Measurements from ENCODE around the gene FOXS1.

The FOXS1 gene

GRCh38 chr20:31861385-31862156 is 16.2 kb upstream of the FOXS1 start:
- peak; percentile 82 for DNase-seq (ENCODE audit: extremely low spot score, insufficient read length, low read depth)
- peak; percentile 56 for FAIRE-seq

- no peak for DNase-seq (ENCODE audit: extremely low spot score, insufficient read length, low read depth)
These were observed 15.7 kb upstream of the FOXS1 start for GRCh38 chr20:31861135-31861384.

GRCh38 chr20:31860390-31861134 is 15.2 kb upstream of the FOXS1 start:
- FAIRE-seq (no peak), DNase-seq (ENCODE audit: extremely low spot score, insufficient read length, low read depth) (no peak)

More at GRCh38 chr20:31861135-31861384, 15.7 kb upstream of the FOXS1 start:
- FAIRE-seq = no peak

- DNase-seq (ENCODE audit: extremely low spot score, insufficient read length, low read depth) (no peak), FAIRE-seq (no peak)
These were observed 14.6 kb upstream of the FOXS1 start for GRCh38 chr20:31859998-31860380.

GRCh38 chr20:31859266-31859997 is 14.0 kb upstream of the FOXS1 start:
- no peak for DNase-seq (ENCODE audit: extremely low spot score, insufficient read length, low read depth)
- FAIRE-seq = no peak

GRCh38 chr20:31858760-31859083 is 13.3 kb upstream of the FOXS1 start:
- FAIRE-seq (no peak), DNase-seq (ENCODE audit: extremely low spot score, insufficient read length, low read depth) (no peak)

GRCh38 chr20:31857861-31858759 is 12.7 kb upstream of the FOXS1 start:
- peak; percentile 70 for FAIRE-seq
- peak; percentile 69 for DNase-seq (ENCODE audit: extremely low spot score, insufficient read length, low read depth)

- DNase-seq (ENCODE audit: extremely low spot score, insufficient read length, low read depth) = no peak
- FAIRE-seq = no peak
These were observed 11.1 kb upstream of the FOXS1 start for GRCh38 chr20:31856516-31856915.

- FAIRE-seq = no peak
- no peak for DNase-seq (ENCODE audit: extremely low spot score, insufficient read length, low read depth)
These were observed 8.1 kb upstream of the FOXS1 start for GRCh38 chr20:31853481-31853880.

GRCh38 chr20:31851240-31851955 is 6.0 kb upstream of the FOXS1 start:
- FAIRE-seq (no peak), DNase-seq (ENCODE audit: extremely low spot score, insufficient read length, low read depth) (no peak)

- no peak for FAIRE-seq
- DNase-seq (ENCODE audit: extremely low spot score, insufficient read length, low read depth) = no peak
These were observed 4.0 kb upstream of the FOXS1 start for GRCh38 chr20:31849306-31849930.

- DNase-seq (ENCODE audit: extremely low spot score, insufficient read length, low read depth) (no peak), FAIRE-seq (no peak)
These were observed 2.9 kb upstream of the FOXS1 start for GRCh38 chr20:31848088-31848999.

- no peak for FAIRE-seq
These were observed 1.4 kb upstream of the FOXS1 start for GRCh38 chr20:31846793-31847138.

GRCh38 chr20:31844737-31845299 is 586 bp downstream of the FOXS1 start:
- FAIRE-seq (no peak), DNase-seq (ENCODE audit: extremely low spot score, insufficient read length, low read depth) (no peak)

More at GRCh38 chr20:31846793-31847138, 1.4 kb upstream of the FOXS1 start:
- no peak for DNase-seq (ENCODE audit: extremely low spot score, insufficient read length, low read depth)

GRCh38 chr20:31843881-31844280 is 1.5 kb downstream of the FOXS1 start:
- FAIRE-seq (no peak), DNase-seq (ENCODE audit: extremely low spot score, insufficient read length, low read depth) (no peak)

GRCh38 chr20:31843288-31843687 is 2.1 kb downstream of the FOXS1 start:
- DNase-seq (ENCODE audit: extremely low spot score, insufficient read length, low read depth) = no peak
- no peak for FAIRE-seq

GRCh38 chr20:31842471-31843157 is 2.8 kb downstream of the FOXS1 start:
- no peak for FAIRE-seq

More at GRCh38 chr20:31842471-31843157, 2.8 kb downstream of the FOXS1 start:
- DNase-seq (ENCODE audit: extremely low spot score, insufficient read length, low read depth) = no peak
